Brain microvascular endothelial cell (primary cell): ENCODE results near the gene SAMD1.
A peak's percentile ranks its signal among the peaks of the same experiment; 100 is the strongest.
"Not testable (repeated sequence)": the region's sequence is repeated elsewhere in the genome, so short reads cannot be mapped to it uniquely, and the experiment has no call there.

Experiments used
- DNase-seq: peaks from one replicate; pipeline ENCODE4 v3.0.0-alpha.2; 2020
- H3K27ac ChIP-seq: fragments of 250-450 bp; sonication (Bioruptor Pico); 2 replicates; pipeline ENCODE4 v1.5.1; 2020; ENCODE audit warnings: mild to moderate bottlenecking, moderate library complexity
- H3K27me3 ChIP-seq: fragments of 250-450 bp; sonication (Bioruptor Pico); replicated peaks from 2 replicates; pipeline ENCODE4 v1.5.1; 2020; ENCODE audit warnings: mild to moderate bottlenecking
- H3K36me3 ChIP-seq: fragments of 250-450 bp; sonication (Bioruptor Pico); replicated peaks from 2 replicates; pipeline ENCODE4 v1.5.1; 2020; ENCODE audit warnings: mild to moderate bottlenecking
- H3K4me3 ChIP-seq: 2 replicates; pipeline ENCODE4 v1.5.1; 2011; ENCODE audit warnings: low read depth, mild to moderate bottlenecking, control low read depth, low read length, moderate library complexity
- in situ Hi-C: cut with HindIII; loops from 2 replicates; pipeline ENCODE4 v1.10.0; 2017; ENCODE audit warnings: low sequenced_read_pairs, low pct_ligation_motif_present
- TF ChIP-seq, protein P1 (sequence below): IDR thresholded peaks from 2 replicates; pipeline ENCODE4 v1.5.1; 2011; ENCODE audit warnings: low read depth, mild to moderate bottlenecking, moderate library complexity, low read length, control low read depth, inconsistent platforms; ENCODE audit errors: missing control alignments

Gene SAMD1

DNA sequence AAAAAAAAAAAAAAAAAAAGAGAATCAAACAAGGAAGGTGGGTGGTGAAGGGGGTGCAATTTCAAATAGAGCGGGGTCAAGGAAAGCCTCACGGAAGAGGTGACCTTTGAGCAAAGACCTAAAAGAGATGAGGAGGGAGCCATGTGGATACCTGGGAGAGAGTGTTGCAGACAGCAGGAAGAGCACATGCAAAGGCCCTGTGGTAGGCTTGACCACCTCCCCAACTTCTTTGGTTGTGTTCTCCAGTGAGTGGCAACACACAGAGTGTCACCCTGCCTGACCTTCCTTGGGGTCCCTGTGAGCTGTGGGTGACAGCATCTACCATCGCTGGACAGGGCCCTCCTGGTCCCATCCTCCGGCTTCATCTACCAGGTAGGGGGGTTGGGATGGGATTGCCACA lies 40.0 kb downstream of the SAMD1 start:
- Histone ChIP-seq H3K27ac (no peak overlapping the region), H3K27me3 (no peaks in the 10 kb centered on the region), H3K36me3 (no peaks in the 10 kb centered on the region), H3K4me3 (no peak overlapping the region)
- no peak for DNase-seq
- in situ Hi-C loops, result no loop called here
- TF ChIP-seq, protein P1, sequence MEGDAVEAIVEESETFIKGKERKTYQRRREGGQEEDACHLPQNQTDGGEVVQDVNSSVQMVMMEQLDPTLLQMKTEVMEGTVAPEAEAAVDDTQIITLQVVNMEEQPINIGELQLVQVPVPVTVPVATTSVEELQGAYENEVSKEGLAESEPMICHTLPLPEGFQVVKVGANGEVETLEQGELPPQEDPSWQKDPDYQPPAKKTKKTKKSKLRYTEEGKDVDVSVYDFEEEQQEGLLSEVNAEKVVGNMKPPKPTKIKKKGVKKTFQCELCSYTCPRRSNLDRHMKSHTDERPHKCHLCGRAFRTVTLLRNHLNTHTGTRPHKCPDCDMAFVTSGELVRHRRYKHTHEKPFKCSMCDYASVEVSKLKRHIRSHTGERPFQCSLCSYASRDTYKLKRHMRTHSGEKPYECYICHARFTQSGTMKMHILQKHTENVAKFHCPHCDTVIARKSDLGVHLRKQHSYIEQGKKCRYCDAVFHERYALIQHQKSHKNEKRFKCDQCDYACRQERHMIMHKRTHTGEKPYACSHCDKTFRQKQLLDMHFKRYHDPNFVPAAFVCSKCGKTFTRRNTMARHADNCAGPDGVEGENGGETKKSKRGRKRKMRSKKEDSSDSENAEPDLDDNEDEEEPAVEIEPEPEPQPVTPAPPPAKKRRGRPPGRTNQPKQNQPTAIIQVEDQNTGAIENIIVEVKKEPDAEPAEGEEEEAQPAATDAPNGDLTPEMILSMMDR, result no peak

DNA sequence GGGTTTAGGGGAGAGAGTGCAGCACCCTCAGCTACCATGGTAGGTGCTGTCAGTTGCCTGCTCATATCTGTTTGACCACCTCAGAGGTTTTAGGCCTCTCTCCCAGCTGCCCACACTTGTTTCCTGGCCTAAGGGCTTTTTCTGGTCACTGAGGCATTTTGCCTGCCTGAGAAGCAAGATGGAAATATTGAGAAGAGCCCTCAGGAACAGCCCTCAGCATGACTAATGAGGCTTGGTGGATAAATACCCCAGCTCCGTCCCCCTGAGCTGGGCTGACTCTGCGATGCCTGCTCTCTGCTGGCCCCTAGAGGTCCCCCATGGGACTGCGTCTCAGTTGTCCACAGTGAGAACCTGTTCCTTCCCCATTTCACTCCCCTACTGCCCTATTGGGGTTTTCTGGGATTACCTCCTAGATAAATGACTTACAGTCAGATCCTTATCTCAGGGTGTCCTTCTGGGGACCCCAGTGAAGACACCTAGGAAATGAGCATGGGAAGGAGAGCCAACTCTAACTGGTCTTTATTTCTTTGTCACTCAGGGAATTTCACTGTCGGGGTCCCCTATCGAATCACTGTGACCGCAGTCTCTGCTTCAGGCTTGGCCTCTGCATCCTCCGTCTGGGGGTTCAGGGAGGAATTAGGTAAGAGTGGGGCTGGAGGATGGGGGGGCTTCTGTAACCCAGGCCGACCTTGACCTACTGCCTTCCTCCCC lies 42.0 kb downstream of the SAMD1 start:
- TF ChIP-seq, protein P1, result peak; percentile 96
- Histone ChIP-seq H3K27ac (no peak overlapping the region), H3K27me3 (no peaks in the 10 kb centered on the region), H3K36me3 (no peaks in the 10 kb centered on the region), H3K4me3 (no peak overlapping the region)
- in situ Hi-C loops, result no loop called here
- DNase-seq, result peak; percentile 16

DNA sequence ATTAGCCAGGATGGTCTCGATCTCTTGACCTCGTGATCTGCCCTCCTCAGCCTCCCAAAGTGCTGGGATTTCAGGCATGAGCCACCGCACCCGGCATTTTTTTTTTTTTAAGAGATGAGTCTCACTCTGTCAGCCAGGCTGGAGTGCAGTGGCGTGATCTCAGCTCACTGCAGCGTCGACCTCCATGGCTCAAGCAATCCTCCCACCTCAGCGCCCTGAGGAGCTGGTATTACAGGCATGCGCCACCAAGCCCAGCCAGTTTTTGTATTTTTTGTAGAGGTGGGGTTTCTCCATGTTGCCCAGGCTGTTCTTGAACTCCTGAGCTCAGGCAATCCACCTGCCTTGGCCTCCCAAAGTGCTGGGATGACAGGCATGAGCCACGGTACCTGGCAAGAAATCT lies 42.7 kb downstream of the SAMD1 start:
- in situ Hi-C loops, H3K4me3 ChIP-seq, DNase-seq, H3K27ac ChIP-seq, H3K36me3 ChIP-seq, H3K27me3 ChIP-seq: not testable (repeated sequence)

DNA sequence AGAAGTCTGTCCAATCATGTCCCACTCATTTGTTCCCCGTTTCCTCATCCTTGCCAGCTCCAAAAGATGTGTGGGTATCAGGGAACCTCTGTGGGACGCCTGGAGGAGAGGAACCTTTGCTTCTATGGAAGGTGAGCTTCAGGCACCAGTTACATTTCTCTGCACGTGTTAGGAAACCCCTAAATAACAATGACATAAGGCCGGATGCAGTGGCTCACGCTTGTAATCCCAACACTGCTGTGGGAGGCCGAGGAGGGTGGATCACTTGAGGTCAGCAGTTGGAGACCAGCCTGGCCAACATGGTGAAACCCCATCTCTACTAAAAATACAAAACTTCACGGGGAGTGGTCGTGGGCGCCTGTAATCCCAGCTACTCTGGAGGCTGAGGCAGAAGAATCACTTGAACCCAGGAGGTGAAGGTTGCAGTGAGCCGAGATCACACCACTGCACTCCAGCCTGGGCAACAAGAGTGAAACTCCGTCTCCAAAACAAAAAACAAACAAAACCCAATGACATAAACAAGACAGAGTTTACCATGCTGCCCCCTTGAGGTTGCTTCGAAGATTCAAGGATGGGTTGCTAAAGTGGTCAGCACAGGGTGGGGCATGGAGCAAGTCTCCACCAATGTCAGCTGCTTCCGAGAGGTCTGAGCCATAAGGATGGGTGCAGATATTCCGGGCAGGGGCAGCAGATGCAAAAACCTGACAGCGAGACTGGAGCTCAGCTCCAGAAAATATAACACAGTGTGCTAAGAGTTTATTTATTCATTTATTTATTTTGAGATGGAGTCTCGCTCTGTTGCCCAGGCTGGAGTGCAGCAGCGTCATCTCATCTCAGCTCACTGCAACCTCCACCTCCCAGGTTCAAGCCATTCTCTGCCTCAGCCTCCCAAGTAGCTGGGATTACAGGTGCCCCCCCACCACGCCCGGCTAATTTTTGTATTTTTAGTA lies 47.6 kb downstream of the SAMD1 start:
- H3K36me3 ChIP-seq, H3K27me3 ChIP-seq, H3K27ac ChIP-seq, in situ Hi-C loops, H3K4me3 ChIP-seq: not testable (repeated sequence)
- peak; percentile 65 for DNase-seq
- TF ChIP-seq, protein P1, result peak; percentile 71

- Histone ChIP-seq H3K4me3 (no peak overlapping the region), H3K36me3 (no peaks in the 10 kb centered on the region), H3K27ac (no peak overlapping the region), H3K27me3 (no peaks in the 10 kb centered on the region)
- TF ChIP-seq, protein P1, result no peak
- DNase-seq, result no peak
- in situ Hi-C loops, result no loop called here
Measured at GRCh38 chr19:14039181-14039580, 51.4 kb downstream of the SAMD1 start.
